GM12873 (cell line): ENCODE measurements around the gene ACSS3.

Experiments
- CTCF ChIP-seq: IDR thresholded peaks from 2 replicates; pipeline ENCODE4 v1.5.1; 2012; ENCODE audit warnings: low read depth, mild to moderate bottlenecking, moderate library complexity, low read length, control low read depth; ENCODE audit not compliant: insufficient read depth; ENCODE audit errors: missing control alignments

The ACSS3 gene

GRCh38 chr12:81078469-81079196 is 754 bp downstream of the ACSS3 start:
- TF ChIP-seq CTCF, result no peak

GRCh38 chr12:81079280-81080076 is 1.6 kb downstream of the ACSS3 start:
- no peak for TF ChIP-seq CTCF

- TF ChIP-seq CTCF, result no peak
Observed at GRCh38 chr12:81080431-81080983, 2.6 kb downstream of the ACSS3 start.

- TF ChIP-seq CTCF, result no peak
Observed at GRCh38 chr12:81081726-81082125, 3.8 kb downstream of the ACSS3 start.

GRCh38 chr12:81083018-81083417 is 5.1 kb downstream of the ACSS3 start:
- TF ChIP-seq CTCF, result no peak

- TF ChIP-seq CTCF, result no peak
Observed at GRCh38 chr12:81083906-81084513, 6.1 kb downstream of the ACSS3 start.

GRCh38 chr12:81084811-81085350 is 7.0 kb downstream of the ACSS3 start:
- TF ChIP-seq CTCF, result no peak
